ENCODE measurements around the gene CENPL.
"Not testable (repeated sequence)": the region's sequence is repeated elsewhere in the genome, so short reads cannot be mapped to it uniquely, and the experiment has no call there.

Gene CENPL

DNA sequence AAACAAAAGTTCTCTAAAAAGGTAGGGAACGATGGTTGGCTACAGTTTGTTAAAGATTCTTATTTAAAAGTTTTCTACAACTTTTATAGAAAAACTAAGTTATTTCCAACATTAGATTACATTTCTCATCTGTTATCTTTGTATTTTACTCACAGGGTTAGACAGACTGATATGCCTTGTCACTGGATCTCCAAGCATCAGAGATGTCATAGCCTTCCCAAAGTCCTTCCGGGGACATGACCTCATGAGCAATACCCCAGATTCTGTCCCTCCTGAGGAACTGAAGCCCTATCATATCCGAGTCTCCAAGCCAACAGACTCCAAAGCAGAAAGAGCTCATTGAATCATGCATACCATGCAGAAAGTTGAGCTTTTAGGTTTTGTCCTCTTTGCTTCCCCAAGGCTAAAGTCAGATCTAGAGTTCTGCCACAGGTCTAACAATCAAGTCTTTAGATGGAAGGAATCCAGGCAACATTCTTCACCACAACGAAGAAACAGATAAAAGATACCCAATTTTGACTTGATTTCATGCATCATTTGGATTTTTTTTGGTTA, 32.8 kb upstream of the CENPL start:
- ATAC-seq (no peak), DNase-seq (no peak)

DNA sequence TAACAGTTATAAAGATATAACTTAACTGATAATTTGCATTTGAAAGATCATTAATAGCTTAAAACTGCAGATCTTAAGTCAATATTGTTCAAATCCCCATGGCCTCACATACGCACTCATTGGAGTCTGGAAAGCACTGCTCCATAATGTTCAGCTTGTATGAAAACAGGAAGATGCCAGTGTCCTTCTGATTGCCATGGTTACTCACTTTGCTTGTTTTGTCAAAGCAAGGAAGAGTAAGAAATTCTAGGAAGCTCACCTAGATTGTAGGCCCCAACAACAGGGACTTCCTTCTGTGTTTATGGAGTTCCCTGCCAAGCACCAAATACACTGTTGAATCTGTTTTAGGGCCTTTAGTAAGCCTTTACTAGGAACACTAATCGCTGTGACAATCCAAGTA, 32.2 kb upstream of the CENPL start:
- no peak for DNase-seq

DNA sequence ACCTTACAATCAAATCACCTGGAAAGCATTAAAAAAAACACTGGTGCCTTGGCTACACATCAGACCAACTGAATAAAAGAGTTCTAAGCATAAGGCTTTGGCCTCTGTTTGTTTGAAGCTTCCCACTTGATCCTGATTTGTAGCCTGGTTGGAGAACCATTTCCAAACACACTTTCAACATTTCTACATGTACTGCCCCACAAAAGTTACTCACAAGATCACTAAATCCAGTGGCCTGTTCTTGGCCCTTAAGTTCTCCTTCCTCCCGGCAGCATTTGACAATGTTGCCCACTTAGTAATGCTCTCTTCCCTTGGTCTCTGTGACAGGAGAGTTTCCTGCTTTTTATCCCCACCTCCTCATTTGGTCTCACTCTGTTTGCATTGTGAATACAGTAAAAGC, 31.3 kb upstream of the CENPL start:
- no peak for ATAC-seq

More for the DNA sequence above, 32.2 kb upstream of the CENPL start:
- ATAC-seq: no peak

DNA sequence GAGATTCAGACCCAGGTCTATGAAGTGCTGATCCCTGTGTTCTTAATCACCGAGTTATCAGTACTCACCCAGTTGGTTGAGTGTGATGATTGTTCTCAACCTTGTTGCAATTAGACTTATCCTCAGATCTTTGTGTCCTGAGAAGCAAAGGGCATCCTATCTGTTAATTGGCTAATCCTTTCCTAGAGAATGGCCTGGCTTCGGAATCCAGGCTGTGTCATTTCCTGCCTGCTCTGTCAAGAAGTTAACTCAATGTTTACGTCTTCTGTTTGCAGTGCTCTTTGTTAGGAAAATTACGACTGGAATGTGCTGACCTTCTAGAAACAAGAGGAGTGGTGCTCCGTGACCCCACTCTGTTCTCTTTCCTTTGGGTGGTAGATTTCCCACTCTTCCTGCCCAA, 28.4 kb upstream of the CENPL start:
- ATAC-seq: no peak
- DNase-seq: no peak

More for the DNA sequence above, 31.3 kb upstream of the CENPL start:
- DNase-seq: no peak

DNA sequence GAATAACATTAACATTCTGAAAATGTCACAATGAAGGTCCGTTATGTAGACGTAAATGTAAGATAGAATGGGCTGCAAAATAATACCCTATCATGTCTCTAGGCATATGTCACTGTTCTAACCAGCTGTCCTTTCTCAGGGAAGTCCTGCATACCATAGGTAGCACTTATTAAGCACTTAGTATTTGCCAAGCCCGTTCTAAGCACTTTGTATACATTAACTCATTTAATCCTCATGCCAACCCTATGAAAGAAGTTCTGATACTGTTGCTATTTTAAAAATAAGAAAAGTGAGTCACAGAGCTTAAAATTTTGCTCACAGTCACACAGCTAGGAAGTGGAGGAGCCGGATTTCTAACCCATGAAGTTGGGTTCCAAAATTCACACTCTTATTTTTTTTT, 27.4 kb upstream of the CENPL start:
- DNase-seq: no peak
- no peak for ATAC-seq

DNA sequence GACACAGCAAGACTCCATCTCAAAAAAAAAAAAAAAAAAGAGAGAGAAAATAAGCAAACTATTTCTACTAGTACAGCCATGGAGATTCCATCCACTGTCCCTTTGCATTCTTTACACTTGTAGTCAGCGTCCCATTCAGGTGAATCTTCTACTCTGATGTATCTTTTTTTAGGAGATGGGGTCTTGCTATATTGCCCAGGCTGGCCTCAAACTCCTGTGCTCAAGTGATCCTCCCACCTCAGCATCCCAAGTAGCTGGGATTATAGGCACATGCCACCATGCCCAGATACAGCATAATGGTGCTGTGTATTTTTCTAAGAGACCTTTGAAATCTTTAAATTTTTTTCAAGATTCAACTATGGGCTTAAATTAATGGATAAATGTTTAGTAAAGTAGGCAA, 8.1 kb upstream of the CENPL start:
- ATAC-seq: no peak
- DNase-seq: no peak

DNA sequence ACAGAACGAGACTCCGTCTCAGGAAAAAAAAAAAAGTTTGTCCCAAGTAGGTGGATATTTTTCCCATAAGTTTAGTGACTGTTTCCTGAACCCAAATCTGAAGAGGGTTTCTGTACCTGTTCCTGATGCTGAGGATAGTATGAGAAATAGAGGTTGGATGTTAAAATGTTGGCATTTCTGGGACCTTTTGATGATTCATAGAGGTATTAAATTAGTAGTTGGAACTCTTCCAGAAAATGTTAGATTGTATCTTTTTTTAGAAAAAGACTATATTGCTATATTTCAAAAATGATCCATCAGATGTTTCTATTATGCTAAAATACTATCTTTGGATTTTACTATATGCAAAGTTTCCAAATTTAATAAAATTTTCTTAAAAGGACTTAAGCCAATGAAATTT, 2.9 kb upstream of the CENPL start:
- DNase-seq: no peak
- no peak for ATAC-seq

DNA sequence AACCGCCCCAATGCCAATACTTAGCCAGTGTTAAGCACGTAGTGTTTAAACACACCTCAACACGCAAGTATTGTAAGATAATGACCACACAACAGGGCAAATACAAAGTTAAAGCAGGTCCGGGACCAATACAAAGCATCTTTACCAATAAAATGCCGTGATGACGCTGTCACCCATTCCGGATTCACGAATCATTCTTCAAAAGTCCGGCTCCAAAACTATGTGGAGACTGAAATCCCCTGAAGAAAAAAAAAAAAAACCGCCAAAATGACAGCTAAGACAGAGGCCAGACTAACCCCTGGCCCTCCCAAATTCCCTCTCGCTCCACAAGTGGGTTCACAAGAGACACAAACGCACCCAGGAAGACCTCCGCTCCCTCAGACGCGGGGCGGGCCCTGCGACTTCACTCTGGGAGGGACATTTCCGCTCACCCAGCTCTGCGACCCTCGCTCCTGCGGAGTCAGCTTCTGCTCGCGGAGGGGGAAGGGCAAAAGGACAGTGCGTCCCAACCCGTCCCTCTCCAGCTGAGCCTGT, 835 bp downstream of the CENPL start:
- DNase-seq: no peak
- ATAC-seq: peak; percentile 70

DNA sequence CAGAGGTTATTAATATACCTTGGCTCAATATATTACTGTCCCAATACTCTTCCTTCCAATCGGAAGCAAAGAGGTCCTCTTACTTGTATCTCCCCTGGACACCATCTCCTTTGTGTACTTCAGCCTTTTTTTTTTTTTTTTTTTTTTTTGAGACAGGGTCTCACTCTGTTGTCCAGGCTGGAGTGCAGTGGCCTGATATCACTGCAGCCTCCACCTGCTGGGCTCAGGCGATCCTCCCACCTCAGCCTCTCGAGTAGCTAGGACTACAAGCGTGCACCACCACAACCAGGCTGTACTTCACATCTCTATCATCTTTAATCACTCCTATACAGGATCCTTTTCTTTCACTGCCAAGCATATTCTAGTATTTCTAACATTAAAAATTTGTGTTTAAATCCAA, 3.0 kb downstream of the CENPL start:
- DNase-seq: no peak
- no peak for ATAC-seq

DNA sequence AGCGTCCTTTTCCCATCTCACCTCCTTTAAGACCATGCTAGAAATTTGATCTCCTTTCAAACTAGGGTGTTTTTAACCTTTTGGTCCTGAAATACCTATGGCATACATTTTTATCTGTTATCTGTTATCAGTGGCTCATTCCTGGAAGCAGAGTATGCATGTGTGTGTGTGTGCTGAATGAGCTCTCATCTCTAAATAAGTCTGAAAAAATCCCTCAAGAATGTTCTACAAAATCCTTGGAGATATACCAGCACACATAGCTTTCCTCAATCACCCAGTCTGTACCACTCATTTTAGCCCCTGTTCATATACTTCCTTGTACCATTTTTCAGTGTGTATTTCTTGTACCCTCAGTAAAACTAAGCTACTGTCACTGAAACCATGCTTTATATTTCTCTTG, 6.2 kb downstream of the CENPL start:
- DNase-seq (no peak), ATAC-seq (no peak)

DNA sequence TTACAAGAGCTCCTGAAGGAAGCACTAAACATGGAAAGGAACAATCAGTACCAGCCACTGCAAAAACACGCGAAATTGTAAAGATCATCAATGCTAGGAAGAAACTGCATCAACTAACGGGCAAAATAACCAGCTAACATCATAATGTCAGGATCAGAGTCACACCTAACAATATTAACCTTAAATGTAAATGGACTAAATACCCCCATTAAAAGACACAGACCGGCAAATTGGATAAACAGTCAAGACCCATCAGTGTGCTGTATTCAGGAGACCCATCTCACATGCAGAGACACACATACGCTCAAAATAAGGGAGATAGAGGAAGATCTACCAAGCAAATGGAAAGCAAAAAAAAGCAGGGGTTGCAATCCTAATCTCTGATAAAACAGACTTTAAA, 11.0 kb downstream of the CENPL start:
- DNase-seq, ATAC-seq: not testable (repeated sequence)

DNA sequence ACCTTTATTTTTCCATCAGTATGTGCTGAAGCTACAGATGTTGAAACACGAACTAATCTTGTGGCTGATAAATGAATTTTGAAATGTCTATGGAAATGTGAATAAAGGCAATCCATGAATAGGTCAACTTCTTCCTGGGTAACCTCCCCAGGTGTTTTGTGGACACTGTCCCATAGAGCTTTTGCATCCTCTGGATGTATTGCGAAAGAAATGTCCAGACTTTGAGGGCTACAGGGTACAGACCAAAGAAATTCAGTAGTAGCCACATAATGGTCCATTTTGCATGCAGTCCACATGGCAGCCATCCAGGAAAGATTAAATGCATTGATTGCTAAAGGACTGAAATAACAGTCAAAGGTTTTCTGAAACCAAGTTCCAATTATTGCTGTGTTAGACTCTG, 21.7 kb downstream of the CENPL start:
- DNase-seq: no peak
- no peak for ATAC-seq

DNA sequence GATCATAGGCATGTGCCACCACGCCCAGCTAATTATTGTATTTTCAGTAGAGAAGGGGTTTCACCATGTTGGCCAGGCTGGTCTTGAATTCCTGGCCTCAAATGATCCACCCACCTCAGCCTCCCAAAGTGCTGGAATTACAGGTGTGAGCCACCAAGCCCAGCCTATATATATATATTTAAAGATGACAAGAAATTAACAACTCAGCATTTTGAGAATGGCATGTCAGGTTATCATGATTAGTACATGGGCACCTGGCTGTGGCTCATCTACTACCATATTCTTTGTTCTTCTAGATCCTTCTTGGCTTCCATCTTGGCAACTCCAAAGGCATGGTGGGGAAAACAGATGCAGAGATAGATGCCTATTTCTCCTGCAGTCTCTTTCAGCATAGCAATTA, 24.7 kb downstream of the CENPL start:
- not testable (repeated sequence) for ATAC-seq, DNase-seq

DNA sequence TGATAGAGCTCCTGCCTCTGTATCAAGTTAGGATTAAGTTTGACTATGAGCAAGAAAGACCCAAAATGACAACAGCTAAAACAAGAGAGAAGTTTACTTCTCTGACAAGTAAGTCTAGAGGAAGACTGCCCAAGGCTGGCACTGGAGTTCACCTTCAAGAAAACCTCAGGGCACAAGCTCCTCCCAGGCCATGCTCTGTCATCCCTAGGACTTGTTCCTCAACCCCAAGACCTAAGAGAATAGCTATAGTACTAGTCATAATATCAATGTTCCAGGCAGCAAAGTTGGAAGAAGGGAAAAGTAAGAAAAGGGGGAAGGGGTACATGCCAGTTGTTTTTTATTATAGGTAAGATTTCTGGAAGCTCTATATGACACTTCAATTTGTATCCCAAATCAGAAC, 26.6 kb downstream of the CENPL start:
- ATAC-seq (no peak), DNase-seq (no peak)

DNA sequence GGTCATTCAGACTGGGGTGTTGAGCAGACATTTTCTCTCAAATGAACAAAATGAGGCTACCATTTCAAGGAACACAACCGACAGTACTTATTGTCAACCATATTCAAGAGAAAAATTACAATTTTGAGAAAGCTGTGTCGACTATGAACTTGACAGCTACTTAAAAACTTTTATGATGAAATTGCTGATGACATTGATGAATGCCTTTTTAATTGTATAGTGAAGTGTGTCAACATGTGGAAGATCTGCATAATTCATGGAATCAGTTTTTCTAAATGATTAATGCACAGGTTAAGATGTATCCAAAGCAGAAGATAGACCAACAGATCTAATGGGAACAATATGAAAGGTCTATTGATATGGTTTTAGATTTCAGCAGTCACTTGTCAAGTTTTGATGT, 34.8 kb downstream of the CENPL start:
- no peak for ATAC-seq
- no peak for DNase-seq

DNA sequence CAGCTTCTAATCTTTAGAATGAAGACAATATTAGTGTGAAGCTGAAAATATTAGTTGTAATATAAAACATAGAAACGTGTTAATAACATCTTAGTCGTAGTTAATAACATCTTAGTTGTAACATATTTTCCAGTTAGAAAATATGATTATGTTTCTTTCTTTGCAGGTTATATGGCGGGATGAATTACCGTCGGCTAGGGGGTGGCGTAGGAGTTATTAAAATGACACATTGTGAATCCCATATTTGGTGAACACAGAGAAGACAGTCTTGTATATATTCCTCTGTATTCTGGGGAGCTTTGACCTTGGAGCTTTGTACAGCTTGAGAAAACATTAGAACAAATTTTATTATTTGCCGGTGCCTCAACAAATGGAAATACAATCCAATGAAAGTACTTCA, 39.7 kb downstream of the CENPL start:
- ATAC-seq: no peak
- DNase-seq: no peak

DNA sequence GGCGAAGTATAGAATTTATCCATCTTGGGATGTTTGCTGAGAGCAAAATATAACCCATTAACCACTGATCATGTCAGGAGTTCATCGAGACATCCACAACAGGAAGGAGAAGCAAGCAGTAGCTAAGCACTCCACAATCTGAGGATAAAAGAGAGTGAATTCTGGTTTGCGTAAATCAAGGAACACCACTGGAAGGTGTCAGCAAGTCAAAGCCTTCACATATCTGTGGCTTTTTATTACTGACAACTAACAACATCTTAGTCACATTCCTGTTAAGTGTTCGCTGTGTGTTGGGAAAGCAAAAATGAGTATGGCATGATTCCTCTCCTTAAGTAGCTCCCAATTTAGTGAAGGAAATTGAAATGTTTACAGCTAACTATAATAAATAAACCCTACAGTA, 44.7 kb downstream of the CENPL start:
- DNase-seq (no peak), ATAC-seq (no peak)

DNA sequence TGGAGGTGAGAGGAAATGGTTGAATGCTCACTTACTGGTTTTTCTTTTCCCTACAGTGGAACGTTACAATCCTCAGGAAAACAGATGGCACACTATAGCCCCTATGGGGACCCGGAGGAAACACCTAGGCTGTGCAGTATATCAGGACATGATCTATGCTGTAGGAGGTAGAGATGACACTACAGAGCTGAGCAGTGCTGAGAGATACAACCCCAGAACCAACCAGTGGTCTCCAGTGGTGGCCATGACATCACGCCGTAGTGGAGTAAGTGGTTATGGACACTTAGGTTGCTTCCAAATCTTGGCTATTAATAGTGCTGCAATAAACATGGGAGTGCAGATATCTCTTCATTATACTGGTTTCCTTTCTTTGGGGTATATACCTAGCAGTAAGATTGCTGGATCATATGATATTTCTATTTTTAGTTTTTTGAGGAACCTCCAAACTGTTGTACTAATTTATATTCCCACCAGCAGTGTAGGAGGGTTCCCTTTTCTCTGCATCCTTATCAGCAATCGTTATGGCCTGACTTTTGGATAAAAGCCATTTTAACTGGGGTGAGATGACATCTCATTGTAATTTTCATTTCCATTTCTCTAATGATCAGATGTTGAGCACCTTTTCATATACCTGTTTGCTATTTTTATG, 49.0 kb downstream of the CENPL start:
- ATAC-seq (no peak), DNase-seq (no peak)

DNA sequence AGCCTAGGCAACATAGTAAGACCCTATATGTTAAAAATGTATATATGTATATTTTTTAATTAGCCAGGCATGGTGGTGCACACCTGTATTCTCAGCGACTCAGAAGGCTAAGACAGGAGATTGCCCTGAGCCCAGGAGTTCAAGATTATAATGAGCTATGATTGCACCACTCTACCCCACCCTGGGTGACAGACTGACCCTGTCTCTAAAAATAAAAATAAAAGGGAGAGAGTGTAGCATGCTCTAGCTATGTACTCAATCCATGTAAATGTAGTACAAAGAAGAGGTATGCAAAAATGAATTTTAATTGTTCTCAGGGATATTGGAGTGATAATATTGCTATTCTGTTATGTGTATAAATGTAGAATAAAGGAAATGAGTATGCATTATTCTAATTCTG, 53.1 kb downstream of the CENPL start:
- ATAC-seq: no peak

DNA sequence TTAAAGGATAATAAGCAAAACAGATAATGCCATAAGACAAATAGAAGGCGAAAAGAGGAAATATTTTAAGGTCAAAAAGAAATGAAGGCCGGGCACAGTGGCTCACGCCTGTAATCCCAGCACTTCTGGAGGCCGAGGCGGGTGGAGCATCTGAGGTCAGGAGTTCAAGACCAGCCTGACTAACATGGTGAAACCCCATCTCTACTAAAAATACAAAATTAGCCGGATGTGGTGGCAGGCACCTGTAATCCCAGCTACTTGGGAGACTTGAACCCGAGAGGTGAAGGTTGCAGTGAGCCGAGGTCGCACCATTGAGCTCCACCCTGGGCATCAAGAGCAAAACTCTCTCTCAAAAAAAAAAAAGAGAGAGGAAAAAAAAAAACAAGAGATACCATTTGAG, 54.4 kb downstream of the CENPL start:
- not testable (repeated sequence) for ATAC-seq, DNase-seq

More for the DNA sequence above, 53.1 kb downstream of the CENPL start:
- no peak for DNase-seq

DNA sequence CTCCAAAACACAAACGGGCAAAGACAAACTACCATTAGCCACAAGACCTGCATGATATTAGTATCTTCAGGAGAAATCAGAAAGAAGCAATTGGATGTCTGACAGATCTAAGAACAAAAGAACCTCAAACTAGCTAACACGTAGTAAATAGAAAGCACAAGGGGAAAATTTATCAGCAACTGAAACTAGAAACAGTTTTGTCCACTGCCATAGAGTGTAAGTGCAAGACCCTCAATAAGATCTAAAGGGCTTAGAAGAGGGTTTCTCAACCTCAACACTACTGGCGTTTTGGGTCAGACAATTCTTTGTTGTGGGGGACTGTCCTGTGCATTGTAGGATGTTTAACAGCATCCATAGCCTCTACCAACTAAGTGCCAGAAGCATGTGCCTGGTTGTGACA, 55.9 kb downstream of the CENPL start:
- ATAC-seq (peak; percentile 19), DNase-seq (no peak)

DNA sequence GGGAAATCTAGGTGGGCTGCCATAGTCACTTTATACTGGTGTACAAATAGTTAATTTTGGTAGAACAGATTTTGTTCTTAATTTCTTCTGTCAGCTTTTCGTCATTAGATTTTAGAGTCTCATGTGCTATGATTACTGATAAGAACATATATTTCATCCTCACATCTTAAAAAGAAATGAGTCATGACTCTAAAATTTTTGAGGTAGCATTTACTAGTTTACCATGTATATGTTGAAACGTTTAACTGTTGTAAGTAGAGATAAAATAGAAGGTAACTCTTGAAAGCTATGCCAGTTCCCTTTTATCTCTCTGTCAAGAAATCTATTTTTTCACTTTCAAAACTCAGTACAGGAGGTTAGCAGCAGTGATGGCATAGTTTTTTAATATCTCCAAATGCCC, 56.5 kb downstream of the CENPL start:
- ATAC-seq (no peak), DNase-seq (no peak)

DNA sequence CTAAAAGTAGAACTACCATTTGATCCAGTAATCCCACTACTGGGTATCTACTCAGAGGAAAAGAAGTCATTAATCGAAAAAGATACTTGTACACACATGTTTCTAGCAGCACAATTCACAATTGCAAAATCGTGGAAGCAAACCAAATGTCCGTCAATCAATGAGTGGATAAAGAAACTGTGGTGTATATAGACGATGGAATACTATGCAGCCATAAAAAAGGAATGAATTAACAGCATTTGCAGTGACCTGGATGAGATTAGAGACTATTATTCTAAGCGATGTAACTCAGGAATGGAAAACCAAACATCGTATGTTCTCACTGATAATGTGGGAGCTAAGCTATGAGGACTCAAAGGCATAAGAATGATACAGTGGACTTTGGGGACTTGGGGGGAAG, 60.4 kb downstream of the CENPL start:
- not testable (repeated sequence) for DNase-seq, ATAC-seq

DNA sequence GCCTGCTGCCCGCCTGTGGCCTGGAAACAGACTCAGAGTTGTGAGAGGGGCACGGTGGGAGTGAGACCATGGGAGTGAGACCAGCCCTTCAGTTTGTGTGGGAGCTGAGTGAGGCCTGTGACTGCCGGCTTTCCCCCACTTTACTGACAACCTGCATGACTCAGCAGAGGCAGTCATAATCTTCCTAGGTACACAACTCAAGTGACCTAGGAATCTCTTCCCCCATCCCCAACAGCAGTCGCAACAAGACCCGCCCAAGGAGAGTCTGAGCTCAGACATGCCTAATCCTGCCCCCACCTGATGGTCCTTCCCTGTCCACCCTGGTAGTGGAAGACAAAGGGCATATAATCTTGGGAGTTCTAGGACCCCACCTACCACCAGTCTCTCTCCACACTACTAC, 65.7 kb downstream of the CENPL start:
- no peak for DNase-seq
- no peak for ATAC-seq
